ENCODE results near the gene ELP5.
A peak's percentile ranks its signal among the peaks of the same experiment; 100 is the strongest.

ELP5 gene

GRCh38 chr17:7252176-7253043 is at the start of gene ELP5:
Gene ELP5 (plus strand): TSS chr17:7252215. CDS start chr17:7252551, 336 bp downstream.
- intact Hi-C loops (cut with DNase I), result loop anchor here (2.0 kb wide), 1 partner anchor 54 kb away; the partner anchor contains the start of gene EIF5A

GRCh38 chr17:7203391-7203790 is 48.6 kb upstream of the ELP5 start:
- no peak for DNase-seq
- intact Hi-C loops (cut with DNase I), result no loop called here

More at GRCh38 chr17:7252176-7253043, at the start of gene ELP5:
- DNase-seq, result peak; percentile 84 to 98 (median 90)

GRCh38 chr17:7204336-7204735 is 47.7 kb upstream of the ELP5 start:
- intact Hi-C loops (cut with DNase I), result no loop called here
- peak in 5 of 10 donors; percentile 39 to 91 (median 58) for DNase-seq

- DNase-seq, result peak; percentile 66 to 97 (median 78)
- intact Hi-C loops (cut with DNase I), result no loop called here
Observed at GRCh38 chr17:7204828-7205461, 47.1 kb upstream of the ELP5 start.

GRCh38 chr17:7205561-7205960 is 46.5 kb upstream of the ELP5 start:
- intact Hi-C loops (cut with DNase I), result no loop called here
- peak in 1 of 10 donors; percentile 29 for DNase-seq

GRCh38 chr17:7207120-7208001 is 44.7 kb upstream of the ELP5 start:
- intact Hi-C loops (cut with DNase I), result no loop called here
- peak in 4 of 10 donors; percentile 39 to 92 (median 85) for DNase-seq

- DNase-seq, result no peak
- intact Hi-C loops (cut with DNase I), result no loop called here
Observed at GRCh38 chr17:7208027-7208571, 43.9 kb upstream of the ELP5 start.

GRCh38 chr17:7208754-7209460 is 43.1 kb upstream of the ELP5 start:
- intact Hi-C loops (cut with DNase I), result no loop called here
- no peak for DNase-seq

- intact Hi-C loops (cut with DNase I), result no loop called here
Observed at GRCh38 chr17:7211491-7212273, 40.3 kb upstream of the ELP5 start.

GRCh38 chr17:7213895-7214299 is 38.1 kb upstream of the ELP5 start:
- peak; percentile 42 to 96 (median 76) for DNase-seq
- intact Hi-C loops (cut with DNase I), result no loop called here

More at GRCh38 chr17:7211491-7212273, 40.3 kb upstream of the ELP5 start:
- DNase-seq, result no peak

GRCh38 chr17:7214300-7215135 is 37.5 kb upstream of the ELP5 start:
- peak; percentile 91 to 100 (median 98) for DNase-seq
- intact Hi-C loops (cut with DNase I), result no loop called here

- intact Hi-C loops (cut with DNase I), result no loop called here
- no peak for DNase-seq
Observed at GRCh38 chr17:7215136-7215638, 36.8 kb upstream of the ELP5 start.

GRCh38 chr17:7215652-7216180 is 36.3 kb upstream of the ELP5 start:
- intact Hi-C loops (cut with DNase I), result no loop called here
- DNase-seq, result no peak

GRCh38 chr17:7216242-7217112 is 35.5 kb upstream of the ELP5 start:
- DNase-seq, result peak in 1 of 10 donors; percentile 13
- intact Hi-C loops (cut with DNase I), result no loop called here

- peak in 5 of 10 donors; percentile 57 to 90 (median 67) for DNase-seq
- intact Hi-C loops (cut with DNase I), result no loop called here
Observed at GRCh38 chr17:7217113-7217987, 34.7 kb upstream of the ELP5 start.

Data from posterior cingulate gyrus (tissue), 11 donors.